ACC112 (cell line): Measurements from ENCODE around the gene OR10J1.
A peak's percentile ranks its signal among the peaks of the same experiment; 100 is the strongest.

Source experiments
- H2AFZ ChIP-seq: fragments of 200-600 bp; sonication (generic); one replicate; pipeline ENCODE4 v1.6.0; 2017; ENCODE audit warnings: antibody characterized with exemption, low read length; ENCODE audit not compliant: unreplicated experiment
- H3K27ac ChIP-seq: fragments of 200-600 bp; sonication (generic); 2 replicates; pipeline ENCODE4 v1.5.1; 2014; ENCODE audit warnings: low read depth, mild to moderate bottlenecking, antibody characterized with exemption, low read length, moderate library complexity
- H3K27me3 ChIP-seq: fragments of 200-600 bp; sonication (generic); 2 replicates; pipeline ENCODE4 v1.6.1; 2014; ENCODE audit warnings: mild to moderate bottlenecking, antibody characterized with exemption, low read length, moderate library complexity, mixed read lengths; ENCODE audit not compliant: insufficient read depth
- H3K36me3 ChIP-seq: fragments of 200-600 bp; sonication (generic); 2 replicates; pipeline ENCODE4 v1.6.1; 2016; ENCODE audit warnings: mild to moderate bottlenecking, antibody characterized with exemption, low read length, moderate library complexity, mixed read lengths; ENCODE audit not compliant: insufficient read depth
- H3K4me1 ChIP-seq: fragments of 200-600 bp; sonication (generic); one replicate; pipeline ENCODE4 v1.6.1; 2016; ENCODE audit warnings: low read length, mixed read lengths; ENCODE audit not compliant: insufficient read depth, unreplicated experiment, control insufficient read depth
- H3K4me3 ChIP-seq: fragments of 200-600 bp; sonication (generic); 2 replicates; pipeline ENCODE4 v1.5.1; 2014; ENCODE audit warnings: mild to moderate bottlenecking, low read depth, low read length
- H3K79me2 ChIP-seq: fragments of 200-600 bp; sonication (generic); one replicate; pipeline ENCODE4 v1.6.0; 2016; ENCODE audit warnings: low read length; ENCODE audit not compliant: control insufficient read depth, unreplicated experiment, insufficient read depth

OR10J1 gene, protein sequence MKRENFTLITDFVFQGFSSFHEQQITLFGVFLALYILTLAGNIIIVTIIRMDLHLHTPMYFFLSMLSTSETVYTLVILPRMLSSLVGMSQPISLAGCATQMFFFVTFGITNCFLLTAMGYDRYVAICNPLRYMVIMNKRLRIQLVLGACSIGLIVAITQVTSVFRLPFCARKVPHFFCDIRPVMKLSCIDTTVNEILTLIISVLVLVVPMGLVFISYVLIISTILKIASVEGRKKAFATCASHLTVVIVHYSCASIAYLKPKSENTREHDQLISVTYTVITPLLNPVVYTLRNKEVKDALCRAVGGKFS

GRCh38 chr1:159439422-159439821, at the start of gene OR10J1:
OR10J1 (plus strand) TSS chr1:159439722; CDS start chr1:159439792, 70 bp downstream.
- H3K36me3 ChIP-seq = no peaks in the 10 kb centered on the region
- no peaks in the 10 kb centered on the region for H3K79me2 ChIP-seq
- no peaks in the 10 kb centered on the region for H3K27me3 ChIP-seq
- H3K4me3 ChIP-seq = no peak within 1 kb of the TSS
- H3K4me1 ChIP-seq = peaks cover 4% of the 10 kb centered on the region
- H3K27ac ChIP-seq = no peak within 1 kb of the TSS
- H2AFZ ChIP-seq = no peak within 1 kb of the TSS

- no peaks in the 10 kb centered on the region for H3K27me3 ChIP-seq
- no peak overlapping the region for H2AFZ ChIP-seq
- H3K4me3 ChIP-seq = no peak overlapping the region
These were observed 32.7 kb upstream of the OR10J1 start for GRCh38 chr1:159406821-159407220.

DNA sequence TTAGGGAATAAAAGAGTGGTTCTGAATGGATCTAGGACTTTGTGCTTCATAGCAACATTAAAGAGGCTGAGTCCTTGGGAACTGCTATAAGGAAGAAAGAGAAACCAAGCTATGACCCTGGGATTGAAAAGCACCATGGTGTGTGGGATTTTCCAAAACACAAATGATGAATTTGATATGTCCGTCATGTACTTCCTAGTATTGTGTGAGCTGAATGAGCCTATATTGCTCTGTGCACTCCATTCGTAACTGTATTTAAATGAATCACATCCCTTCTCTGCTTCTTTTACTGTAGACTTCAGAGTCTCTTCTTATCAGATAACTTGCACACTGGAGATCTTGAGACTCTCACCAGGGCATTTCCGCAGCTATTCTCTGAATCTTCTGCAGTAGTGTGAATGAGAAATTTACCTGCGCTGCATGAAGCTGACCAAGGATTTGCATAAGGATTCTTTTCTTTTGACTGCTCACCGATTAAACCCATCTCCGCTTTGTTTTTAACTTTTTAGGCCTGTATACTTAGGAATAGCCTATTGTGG, 30.6 kb upstream of the OR10J1 start:
- no peaks in the 10 kb centered on the region for H3K4me1 ChIP-seq
- no peaks in the 10 kb centered on the region for H3K27me3 ChIP-seq
- no peaks in the 10 kb centered on the region for H3K79me2 ChIP-seq
- H3K4me3 ChIP-seq = no peak overlapping the region
- no peaks in the 10 kb centered on the region for H3K36me3 ChIP-seq
- no peak overlapping the region for H2AFZ ChIP-seq
- H3K27ac ChIP-seq = no peak overlapping the region

More at GRCh38 chr1:159406821-159407220, 32.7 kb upstream of the OR10J1 start:
- H3K4me1 ChIP-seq = no peaks in the 10 kb centered on the region
- H3K79me2 ChIP-seq = no peaks in the 10 kb centered on the region
- no peak overlapping the region for H3K27ac ChIP-seq
- no peaks in the 10 kb centered on the region for H3K36me3 ChIP-seq

- Histone ChIP-seq H3K4me1 (no peaks in the 10 kb centered on the region), H3K4me3 (no peak overlapping the region), H3K79me2 (no peaks in the 10 kb centered on the region), H2AFZ (no peak overlapping the region), H3K27me3 (no peaks in the 10 kb centered on the region), H3K27ac (no peak overlapping the region), H3K36me3 (no peaks in the 10 kb centered on the region)
These were observed 17.7 kb upstream of the OR10J1 start for GRCh38 chr1:159421821-159422220.

DNA sequence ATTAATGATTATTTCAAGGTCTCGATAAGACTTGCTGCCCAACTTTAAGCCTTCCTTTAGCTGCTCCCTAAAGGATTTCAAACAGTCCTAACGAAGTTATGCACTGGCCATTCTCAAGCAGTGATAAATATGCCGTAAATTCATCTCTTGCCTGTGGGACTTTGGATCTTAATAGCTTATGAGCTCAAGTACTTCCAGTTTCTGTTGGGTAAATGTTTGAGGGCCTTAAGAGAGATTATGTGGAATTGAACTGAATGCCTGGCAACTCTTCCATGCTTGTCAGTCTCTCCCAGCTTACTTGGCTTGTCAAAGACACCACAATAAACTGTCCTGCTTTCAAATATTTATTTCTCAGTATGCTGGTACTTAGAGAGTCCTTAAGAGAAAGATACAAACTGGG, 11.0 kb upstream of the OR10J1 start:
- peak overlapping the region; percentile 59 for H3K27ac ChIP-seq
- H3K27me3 ChIP-seq = no peaks in the 10 kb centered on the region
- no peak overlapping the region for H2AFZ ChIP-seq

GRCh38 chr1:159429074-159429861, 10.3 kb upstream of the OR10J1 start:
- no peak overlapping the region for H3K4me3 ChIP-seq
- peaks cover 13% of the 10 kb centered on the region for H3K4me1 ChIP-seq
- peak overlapping the region; percentile 68 for H3K27ac ChIP-seq
- H3K79me2 ChIP-seq = no peaks in the 10 kb centered on the region
- no peak overlapping the region for H2AFZ ChIP-seq
- H3K36me3 ChIP-seq = no peaks in the 10 kb centered on the region
- H3K27me3 ChIP-seq = no peaks in the 10 kb centered on the region

More for the DNA sequence above, 11.0 kb upstream of the OR10J1 start:
- H3K4me1 ChIP-seq = peaks cover 13% of the 10 kb centered on the region
- no peaks in the 10 kb centered on the region for H3K79me2 ChIP-seq
- H3K36me3 ChIP-seq = no peaks in the 10 kb centered on the region
- no peak overlapping the region for H3K4me3 ChIP-seq

DNA sequence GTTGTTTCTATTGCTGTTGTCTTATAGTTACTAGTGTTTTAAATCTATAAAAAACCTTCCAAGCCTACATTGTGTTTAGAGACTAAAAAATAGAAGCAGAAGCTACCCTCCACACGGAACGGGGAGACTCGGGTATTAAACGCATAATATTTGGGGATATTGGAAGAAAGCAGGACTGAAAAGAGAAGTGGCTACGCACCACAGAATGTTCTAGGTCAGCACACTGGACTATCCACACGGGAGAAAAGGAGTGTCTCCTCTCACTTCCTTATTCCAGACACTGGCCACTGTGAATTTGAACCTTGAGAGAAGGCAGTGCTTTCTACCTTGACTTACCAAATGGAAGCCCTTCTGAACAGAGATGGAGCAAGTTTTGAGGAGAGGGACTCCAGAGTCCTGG, 8.5 kb upstream of the OR10J1 start:
- Histone ChIP-seq H3K36me3 (no peaks in the 10 kb centered on the region), H3K27ac (no peak overlapping the region), H3K27me3 (no peaks in the 10 kb centered on the region), H3K4me3 (no peak overlapping the region), H3K4me1 (peaks cover 13% of the 10 kb centered on the region), H3K79me2 (no peaks in the 10 kb centered on the region), H2AFZ (no peak overlapping the region)

DNA sequence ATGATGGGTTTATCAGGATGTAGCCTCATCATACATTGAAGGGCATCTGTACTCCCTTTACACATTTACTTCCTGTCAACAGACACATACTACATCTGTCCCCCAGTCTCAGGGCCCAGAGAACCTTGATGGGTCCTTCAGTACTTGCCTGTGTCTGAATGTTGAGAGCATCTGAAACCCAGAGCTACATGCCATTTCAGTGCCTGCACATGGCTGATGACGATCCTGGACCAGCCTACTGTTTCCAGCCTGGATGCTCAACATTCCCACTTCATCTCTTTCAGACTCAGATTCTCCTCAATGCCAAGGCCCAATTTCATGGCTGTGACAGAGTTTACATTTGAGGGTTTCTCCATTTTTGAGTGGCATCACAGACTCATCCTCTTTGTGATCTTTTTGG, 7.6 kb upstream of the OR10J1 start, which contains the start of gene OR10J4:
Gene OR10J4 (plus strand): TSS at position 301 of the 400 bp plus-strand sequence.
- no peaks in the 10 kb centered on the region for H3K36me3 ChIP-seq
- H3K4me3 ChIP-seq = no peak within 1 kb of the TSS
- no peaks in the 10 kb centered on the region for H3K79me2 ChIP-seq
- H3K27ac ChIP-seq = no peak within 1 kb of the TSS
- peaks cover 13% of the 10 kb centered on the region for H3K4me1 ChIP-seq
- no peak within 1 kb of the TSS for H2AFZ ChIP-seq
- H3K27me3 ChIP-seq = no peaks in the 10 kb centered on the region

- Histone ChIP-seq H3K27me3 (no peaks in the 10 kb centered on the region), H3K36me3 (no peaks in the 10 kb centered on the region), H3K79me2 (no peaks in the 10 kb centered on the region), H3K4me1 (no peaks in the 10 kb centered on the region), H3K27ac (no peak overlapping the region), H2AFZ (no peak overlapping the region), H3K4me3 (no peak overlapping the region)
These were observed 3.1 kb upstream of the OR10J1 start for GRCh38 chr1:159436469-159436868.

DNA sequence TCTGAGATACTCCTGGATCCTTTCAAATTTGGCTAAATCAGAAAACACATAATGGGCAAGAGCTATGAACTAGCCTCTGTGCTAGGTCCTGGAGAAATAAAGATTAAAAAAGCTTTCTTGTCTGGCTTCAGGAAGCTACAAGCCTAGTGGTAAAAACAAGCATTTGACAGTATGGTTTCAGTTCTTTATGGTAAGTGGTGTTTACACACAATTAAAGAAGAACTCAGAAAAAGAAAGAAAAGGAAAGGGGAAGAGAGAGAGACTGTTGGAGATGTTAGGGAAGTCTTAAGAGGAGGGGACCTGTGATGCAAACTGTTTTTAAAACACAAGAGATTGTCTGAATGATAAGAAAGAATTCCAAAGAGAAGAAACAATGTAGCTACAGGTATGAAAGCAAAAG, 1.8 kb downstream of the OR10J1 start:
- H3K79me2 ChIP-seq = no peaks in the 10 kb centered on the region
- H3K4me1 ChIP-seq = peaks cover 4% of the 10 kb centered on the region
- no peak overlapping the region for H2AFZ ChIP-seq
- H3K4me3 ChIP-seq = no peak overlapping the region
- H3K27me3 ChIP-seq = no peaks in the 10 kb centered on the region
- H3K27ac ChIP-seq = no peak overlapping the region
- no peaks in the 10 kb centered on the region for H3K36me3 ChIP-seq
